GM20000 (cell line): Measurements from ENCODE around the gene RASL10B.

Experiments used
- DNase-seq: peaks from one replicate; pipeline ENCODE4 v3.0.0; 2012; ENCODE audit warnings: low spot score
- TF ChIP-seq, protein P1 (sequence below): IDR thresholded peaks from 2 replicates; pipeline ENCODE4 v1.5.1; 2012; ENCODE audit warnings: mild to moderate bottlenecking, control low read depth; ENCODE audit errors: extremely low read depth, missing control alignments

RASL10B gene

DNA sequence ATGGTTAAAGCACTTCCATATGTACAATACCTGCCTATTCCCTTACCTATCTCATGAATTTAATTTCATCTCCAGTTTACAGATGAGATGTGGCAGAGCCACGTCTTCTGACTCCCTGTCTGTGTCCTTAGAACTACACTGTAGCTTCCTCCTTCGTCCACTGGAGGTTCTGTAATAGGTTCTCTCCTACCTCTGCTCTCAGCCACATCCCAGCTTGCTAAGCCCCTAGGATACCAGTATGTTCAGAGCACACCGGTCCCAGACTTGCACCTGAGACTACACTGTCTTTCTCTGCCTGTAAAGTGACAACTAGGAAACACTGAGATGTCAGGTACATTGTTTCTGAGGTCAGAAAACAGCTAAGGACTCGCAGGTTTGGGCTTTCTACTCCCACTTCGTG, 3.8 kb upstream of the RASL10B start:
- no peak for DNase-seq
- TF ChIP-seq, protein P1, sequence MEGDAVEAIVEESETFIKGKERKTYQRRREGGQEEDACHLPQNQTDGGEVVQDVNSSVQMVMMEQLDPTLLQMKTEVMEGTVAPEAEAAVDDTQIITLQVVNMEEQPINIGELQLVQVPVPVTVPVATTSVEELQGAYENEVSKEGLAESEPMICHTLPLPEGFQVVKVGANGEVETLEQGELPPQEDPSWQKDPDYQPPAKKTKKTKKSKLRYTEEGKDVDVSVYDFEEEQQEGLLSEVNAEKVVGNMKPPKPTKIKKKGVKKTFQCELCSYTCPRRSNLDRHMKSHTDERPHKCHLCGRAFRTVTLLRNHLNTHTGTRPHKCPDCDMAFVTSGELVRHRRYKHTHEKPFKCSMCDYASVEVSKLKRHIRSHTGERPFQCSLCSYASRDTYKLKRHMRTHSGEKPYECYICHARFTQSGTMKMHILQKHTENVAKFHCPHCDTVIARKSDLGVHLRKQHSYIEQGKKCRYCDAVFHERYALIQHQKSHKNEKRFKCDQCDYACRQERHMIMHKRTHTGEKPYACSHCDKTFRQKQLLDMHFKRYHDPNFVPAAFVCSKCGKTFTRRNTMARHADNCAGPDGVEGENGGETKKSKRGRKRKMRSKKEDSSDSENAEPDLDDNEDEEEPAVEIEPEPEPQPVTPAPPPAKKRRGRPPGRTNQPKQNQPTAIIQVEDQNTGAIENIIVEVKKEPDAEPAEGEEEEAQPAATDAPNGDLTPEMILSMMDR = no peak

DNA sequence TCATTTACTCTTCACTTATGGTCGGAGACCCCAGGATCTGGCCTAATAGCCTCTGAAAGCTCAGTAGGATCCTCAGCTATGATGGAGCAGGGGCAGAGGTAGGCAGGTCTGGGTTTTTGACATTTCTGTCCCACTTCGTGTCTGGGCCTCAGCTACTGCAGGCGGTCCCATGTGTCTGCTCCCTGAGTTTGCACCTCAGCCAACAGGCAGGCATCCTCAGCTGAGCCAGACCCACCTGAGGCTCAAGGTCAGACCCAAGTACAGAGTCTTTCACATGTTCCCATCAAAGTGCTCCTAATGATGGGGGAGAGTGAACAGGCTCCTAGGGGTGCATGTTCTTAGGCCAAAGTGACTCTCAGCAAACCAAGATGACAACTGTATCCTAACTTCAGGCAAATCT, 2.9 kb upstream of the RASL10B start:
- no peak for DNase-seq
- TF ChIP-seq, protein P1 = no peak

DNA sequence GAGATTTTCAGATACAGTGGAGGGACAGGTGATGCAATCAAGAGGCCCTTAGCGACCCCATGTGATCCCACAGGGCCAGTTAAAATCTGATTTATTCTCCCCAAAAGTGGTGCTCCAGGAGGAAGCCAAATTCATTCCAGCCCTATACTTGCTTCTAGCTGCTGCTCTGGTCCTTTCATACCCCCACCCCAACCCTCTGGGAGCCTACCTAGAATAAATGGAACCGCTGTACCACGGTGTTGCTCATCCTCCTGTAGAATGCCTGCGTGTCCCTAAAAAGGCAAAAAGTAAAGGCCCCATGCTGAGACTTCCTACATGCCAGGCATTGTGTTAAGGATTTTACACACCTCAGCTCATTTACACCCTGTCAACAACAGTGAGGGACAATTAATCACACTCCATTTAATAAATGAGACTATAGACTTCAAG, 2.0 kb upstream of the RASL10B start:
- no peak for DNase-seq
- TF ChIP-seq, protein P1 = no peak

DNA sequence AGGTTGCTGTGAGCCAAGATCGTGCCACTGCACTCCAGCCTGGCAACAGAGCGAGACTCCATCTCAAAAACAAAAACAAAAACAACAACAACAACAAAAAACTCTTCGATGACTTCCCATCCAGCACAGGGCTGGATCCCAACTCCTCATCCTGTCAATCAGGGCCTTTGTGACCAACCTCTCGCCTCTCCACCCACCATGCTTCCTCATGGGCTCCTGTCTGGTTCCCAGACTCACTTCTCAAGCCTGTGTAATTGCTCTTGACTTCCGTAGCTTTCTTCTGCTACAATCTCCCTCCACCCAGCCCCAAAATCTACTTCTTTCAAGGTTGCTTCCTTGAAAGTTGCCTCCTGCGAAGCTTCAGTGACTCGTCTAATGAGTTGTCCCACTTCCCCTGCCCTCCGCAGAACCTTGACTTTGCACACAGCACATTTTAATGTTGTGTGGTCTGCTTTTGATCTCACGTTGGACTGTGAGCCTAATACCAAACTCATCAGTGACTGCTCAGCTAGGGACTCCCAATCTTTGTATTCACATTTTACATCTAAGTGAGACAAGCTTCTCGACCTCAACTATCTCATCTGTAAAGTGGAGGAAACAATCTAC, 936 bp upstream of the RASL10B start:
- TF ChIP-seq, protein P1 = no peak
- DNase-seq = peak; percentile 12

DNA sequence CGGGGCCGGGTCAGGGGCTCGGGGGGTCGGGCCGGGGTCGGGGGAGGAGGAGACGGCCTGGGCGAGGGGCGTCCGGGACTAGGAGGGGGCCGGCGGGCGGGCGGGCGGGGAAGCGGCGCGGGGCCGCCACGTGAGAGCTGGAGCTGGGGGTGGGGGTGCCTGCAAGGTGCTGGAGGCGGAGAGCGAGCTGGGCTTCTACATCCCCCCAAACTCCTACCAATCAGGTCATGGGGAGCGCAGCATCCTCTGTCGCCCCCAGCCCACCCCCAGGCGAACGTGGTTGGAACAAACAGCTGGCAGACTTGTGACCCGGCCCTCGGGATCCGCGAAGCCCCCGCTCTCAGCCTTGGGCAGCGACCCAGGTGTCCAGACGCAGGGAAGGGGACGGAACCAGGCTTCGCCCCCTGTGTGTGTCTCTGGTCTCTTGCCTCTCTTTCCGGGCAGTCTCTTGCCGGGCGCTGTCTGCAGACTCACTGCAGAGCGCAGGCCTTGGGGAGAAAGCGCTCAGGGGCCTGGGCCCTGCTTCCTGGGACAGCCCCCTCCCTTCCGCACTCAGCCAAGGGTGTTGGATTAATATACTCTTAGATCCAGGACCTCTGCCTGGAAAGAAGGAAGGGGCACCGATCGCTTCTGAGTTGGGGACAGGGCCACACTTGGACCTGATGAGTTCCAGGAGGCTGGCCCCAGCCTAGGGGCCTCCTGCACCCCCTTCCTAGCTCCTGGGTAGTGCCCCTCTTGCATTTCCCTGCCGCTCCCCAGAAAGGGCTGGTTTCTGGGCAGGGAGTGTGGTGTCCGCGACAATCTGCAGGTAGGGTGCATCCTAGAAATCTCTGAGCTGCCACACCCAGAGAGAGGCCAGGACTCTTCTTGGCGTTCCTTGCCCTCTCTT, 722 bp downstream of the RASL10B start:
- peak; percentile 43 for DNase-seq
- TF ChIP-seq, protein P1 = no peak

DNA sequence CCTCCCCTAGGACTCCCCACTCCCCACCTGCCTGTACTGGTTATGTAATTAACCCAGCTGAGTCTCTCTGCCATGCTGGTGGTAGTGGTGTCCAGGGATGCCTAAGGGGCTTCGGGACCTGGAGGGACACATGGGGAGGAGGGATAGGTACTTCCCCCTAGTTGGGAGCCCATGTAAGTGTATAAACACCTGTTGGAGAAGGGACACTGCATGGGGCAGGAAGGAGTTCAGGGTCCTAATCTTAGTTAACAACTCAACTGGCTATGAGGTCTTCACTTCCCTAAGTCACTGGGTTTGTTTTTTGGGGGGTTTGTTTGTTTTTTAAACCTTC, 1.3 kb downstream of the RASL10B start:
- TF ChIP-seq, protein P1 = no peak
- no peak for DNase-seq

DNA sequence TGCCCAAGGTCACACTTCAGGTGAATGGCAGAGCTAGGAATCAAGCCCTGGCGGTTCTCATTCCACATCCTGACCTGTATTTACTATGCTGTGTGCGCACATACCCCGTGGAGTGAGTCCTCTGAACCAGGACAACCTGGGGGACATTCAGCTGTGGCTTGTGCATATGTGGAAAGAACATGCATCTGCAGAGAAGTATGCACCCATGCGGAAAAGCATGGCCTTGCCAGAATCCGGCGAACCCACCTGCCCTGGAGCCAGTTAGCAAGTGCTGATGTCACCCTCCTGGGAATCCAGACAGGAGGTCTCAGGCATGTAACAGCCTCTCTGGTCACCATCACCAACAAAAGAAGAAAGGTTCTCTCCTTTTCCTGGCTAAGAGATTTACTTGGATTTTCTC, 1.9 kb downstream of the RASL10B start:
- TF ChIP-seq, protein P1 = no peak
- peak; percentile 25 for DNase-seq
